ENCODE data around the gene FRMD4B. TPM values are rescaled to one million over a fixed set of nuclear protein-coding genes. Genes with fewer than 3 reads are reported as not detected.

FRMD4B gene
- total and polyA plus RNA-seq, 10 of the 15 experiments (the other 5 are each of a cell fraction or from before 2014, with no cell fraction given), result 3.9 to 11.4 (median 8.0) TPM

DNA sequence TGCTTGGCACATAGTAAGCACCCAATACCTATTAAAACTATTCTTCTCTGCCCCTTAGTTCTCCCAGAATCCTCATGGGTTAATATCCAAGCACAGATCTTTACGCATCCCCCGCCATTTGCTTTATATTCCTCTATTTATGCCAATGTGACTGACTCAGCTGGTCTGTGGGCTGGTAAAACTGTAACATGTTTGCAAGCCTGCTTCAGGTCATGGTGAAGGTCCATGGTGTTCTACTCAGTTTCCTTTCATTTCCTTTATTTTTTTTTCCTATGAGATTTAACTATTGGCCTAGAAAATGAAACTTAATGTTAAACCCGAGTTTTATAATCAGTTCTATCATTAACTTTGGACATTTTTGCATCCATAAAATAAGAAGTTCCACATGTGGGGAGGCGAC is 47.0 kb downstream of the FRMD4B start:
- in situ Hi-C loops (cut with MboI), result no loop called here
- no peak for ATAC-seq
- no peaks in the 10 kb centered on the region; the same call in 2 of the 3 replicates for H3K9me3 ChIP-seq (replicated peaks; ENCODE audit: control insufficient read depth, insufficient read depth, low read length)
- no peaks in the 10 kb centered on the region for H3K27me3 ChIP-seq (replicated peaks in 1 of 2; ENCODE audit: control insufficient read depth in 2 of 2, insufficient read depth in 2 of 2, low read length in 1 of 2)
- H4K20me1 ChIP-seq (ENCODE audit: control insufficient read depth, insufficient read depth), result no peaks in the 10 kb centered on the region
- no peak overlapping the region for H3K4me2 ChIP-seq (ENCODE audit: control insufficient read depth, insufficient read depth)
- no peak for DNase-seq (ENCODE audit: low read depth, low spot score)
- TF ChIP-seq, protein P1, sequence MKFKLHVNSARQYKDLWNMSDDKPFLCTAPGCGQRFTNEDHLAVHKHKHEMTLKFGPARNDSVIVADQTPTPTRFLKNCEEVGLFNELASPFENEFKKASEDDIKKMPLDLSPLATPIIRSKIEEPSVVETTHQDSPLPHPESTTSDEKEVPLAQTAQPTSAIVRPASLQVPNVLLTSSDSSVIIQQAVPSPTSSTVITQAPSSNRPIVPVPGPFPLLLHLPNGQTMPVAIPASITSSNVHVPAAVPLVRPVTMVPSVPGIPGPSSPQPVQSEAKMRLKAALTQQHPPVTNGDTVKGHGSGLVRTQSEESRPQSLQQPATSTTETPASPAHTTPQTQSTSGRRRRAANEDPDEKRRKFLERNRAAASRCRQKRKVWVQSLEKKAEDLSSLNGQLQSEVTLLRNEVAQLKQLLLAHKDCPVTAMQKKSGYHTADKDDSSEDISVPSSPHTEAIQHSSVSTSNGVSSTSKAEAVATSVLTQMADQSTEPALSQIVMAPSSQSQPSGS (IDR thresholded peaks at IDR 0.05; ENCODE audit: low read length), result no peak
- TF ChIP-seq RCOR1 (conservative IDR thresholded peaks at IDR 0.05; ENCODE audit: low read depth, low read length), result no peak
- no peak for TF ChIP-seq RAD51 (IDR thresholded peaks at IDR 0.05)
- TF ChIP-seq, protein P2, sequence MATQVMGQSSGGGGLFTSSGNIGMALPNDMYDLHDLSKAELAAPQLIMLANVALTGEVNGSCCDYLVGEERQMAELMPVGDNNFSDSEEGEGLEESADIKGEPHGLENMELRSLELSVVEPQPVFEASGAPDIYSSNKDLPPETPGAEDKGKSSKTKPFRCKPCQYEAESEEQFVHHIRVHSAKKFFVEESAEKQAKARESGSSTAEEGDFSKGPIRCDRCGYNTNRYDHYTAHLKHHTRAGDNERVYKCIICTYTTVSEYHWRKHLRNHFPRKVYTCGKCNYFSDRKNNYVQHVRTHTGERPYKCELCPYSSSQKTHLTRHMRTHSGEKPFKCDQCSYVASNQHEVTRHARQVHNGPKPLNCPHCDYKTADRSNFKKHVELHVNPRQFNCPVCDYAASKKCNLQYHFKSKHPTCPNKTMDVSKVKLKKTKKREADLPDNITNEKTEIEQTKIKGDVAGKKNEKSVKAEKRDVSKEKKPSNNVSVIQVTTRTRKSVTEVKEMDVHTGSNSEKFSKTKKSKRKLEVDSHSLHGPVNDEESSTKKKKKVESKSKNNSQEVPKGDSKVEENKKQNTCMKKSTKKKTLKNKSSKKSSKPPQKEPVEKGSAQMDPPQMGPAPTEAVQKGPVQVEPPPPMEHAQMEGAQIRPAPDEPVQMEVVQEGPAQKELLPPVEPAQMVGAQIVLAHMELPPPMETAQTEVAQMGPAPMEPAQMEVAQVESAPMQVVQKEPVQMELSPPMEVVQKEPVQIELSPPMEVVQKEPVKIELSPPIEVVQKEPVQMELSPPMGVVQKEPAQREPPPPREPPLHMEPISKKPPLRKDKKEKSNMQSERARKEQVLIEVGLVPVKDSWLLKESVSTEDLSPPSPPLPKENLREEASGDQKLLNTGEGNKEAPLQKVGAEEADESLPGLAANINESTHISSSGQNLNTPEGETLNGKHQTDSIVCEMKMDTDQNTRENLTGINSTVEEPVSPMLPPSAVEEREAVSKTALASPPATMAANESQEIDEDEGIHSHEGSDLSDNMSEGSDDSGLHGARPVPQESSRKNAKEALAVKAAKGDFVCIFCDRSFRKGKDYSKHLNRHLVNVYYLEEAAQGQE (IDR thresholded peaks at IDR 0.05; ENCODE audit: low read depth, low read length), result no peak
- TF ChIP-seq, protein P3, sequence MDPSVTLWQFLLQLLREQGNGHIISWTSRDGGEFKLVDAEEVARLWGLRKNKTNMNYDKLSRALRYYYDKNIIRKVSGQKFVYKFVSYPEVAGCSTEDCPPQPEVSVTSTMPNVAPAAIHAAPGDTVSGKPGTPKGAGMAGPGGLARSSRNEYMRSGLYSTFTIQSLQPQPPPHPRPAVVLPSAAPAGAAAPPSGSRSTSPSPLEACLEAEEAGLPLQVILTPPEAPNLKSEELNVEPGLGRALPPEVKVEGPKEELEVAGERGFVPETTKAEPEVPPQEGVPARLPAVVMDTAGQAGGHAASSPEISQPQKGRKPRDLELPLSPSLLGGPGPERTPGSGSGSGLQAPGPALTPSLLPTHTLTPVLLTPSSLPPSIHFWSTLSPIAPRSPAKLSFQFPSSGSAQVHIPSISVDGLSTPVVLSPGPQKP (IDR thresholded peaks at IDR 0.05; ENCODE audit: low read depth, low read length), result no peak
- TF ChIP-seq, protein P4, sequence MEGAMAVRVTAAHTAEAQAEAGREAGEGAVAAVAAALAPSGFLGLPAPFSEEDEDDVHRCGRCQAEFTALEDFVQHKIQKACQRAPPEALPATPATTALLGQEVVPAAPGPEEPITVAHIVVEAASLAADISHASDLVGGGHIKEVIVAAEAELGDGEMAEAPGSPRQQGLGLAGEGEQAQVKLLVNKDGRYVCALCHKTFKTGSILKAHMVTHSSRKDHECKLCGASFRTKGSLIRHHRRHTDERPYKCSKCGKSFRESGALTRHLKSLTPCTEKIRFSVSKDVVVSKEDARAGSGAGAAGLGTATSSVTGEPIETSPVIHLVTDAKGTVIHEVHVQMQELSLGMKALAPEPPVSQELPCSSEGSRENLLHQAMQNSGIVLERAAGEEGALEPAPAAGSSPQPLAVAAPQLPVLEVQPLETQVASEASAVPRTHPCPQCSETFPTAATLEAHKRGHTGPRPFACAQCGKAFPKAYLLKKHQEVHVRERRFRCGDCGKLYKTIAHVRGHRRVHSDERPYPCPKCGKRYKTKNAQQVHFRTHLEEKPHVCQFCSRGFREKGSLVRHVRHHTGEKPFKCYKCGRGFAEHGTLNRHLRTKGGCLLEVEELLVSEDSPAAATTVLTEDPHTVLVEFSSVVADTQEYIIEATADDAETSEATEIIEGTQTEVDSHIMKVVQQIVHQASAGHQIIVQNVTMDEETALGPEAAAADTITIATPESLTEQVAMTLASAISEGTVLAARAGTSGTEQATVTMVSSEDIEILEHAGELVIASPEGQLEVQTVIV (IDR thresholded peaks at IDR 0.05; ENCODE audit: borderline replicate concordance, partially characterized antibody), result no peak
- no peak for TF ChIP-seq KDM1A (IDR thresholded peaks at IDR 0.05; ENCODE audit: borderline replicate concordance)
- TF ChIP-seq GATAD2B (conservative IDR thresholded peaks at IDR 0.05; ENCODE audit: low read depth), result no peak
- no peak for TF ChIP-seq NFIC (IDR thresholded peaks at IDR 0.05; ENCODE audit: low read depth, low read length)
- TF ChIP-seq NFYA (IDR thresholded peaks at IDR 0.05; ENCODE audit: borderline replicate concordance, low read depth, low read length), result no peak
- ChIA-PET CTCF (interaction anchor here (0.6 to 1.0 kb wide), 2 partner anchors 13 to 238 kb away, joined by 3 read pairs; no protein-coding TSS in a partner anchor), RAD21 (ENCODE audit: unreplicated experiment) (interaction anchor here (1.3 kb wide), 2 partner anchors 15 to 71 kb away, joined by 3 read pairs; no protein-coding TSS in a partner anchor), SMC1A (ENCODE audit: uncharacterized antibody, unreplicated experiment) (interaction anchor here (0.7 to 1.7 kb wide), 5 partner anchors 9 to 183 kb away, joined by 3 to 9 read pairs (median 3); no protein-coding TSS in a partner anchor), POLR2A (no interaction called here)
- no peaks in the 10 kb centered on the region for H3K4me1 ChIP-seq (ENCODE audit: control insufficient read depth, insufficient read depth, low read length)
- H3K27ac ChIP-seq (ENCODE audit: control insufficient read depth, insufficient read depth), result no peak overlapping the region
- H2AFZ ChIP-seq (ENCODE audit: control insufficient read depth, low read depth, low read length), result no peak overlapping the region
- H3K79me2 ChIP-seq (ENCODE audit: control insufficient read depth, insufficient read depth, low read length), result no peaks in the 10 kb centered on the region
- no TSS peak for BruUV-seq (replicated peaks)
- H3K9ac ChIP-seq (ENCODE audit: control insufficient read depth, insufficient read depth, low read length), result no peak overlapping the region
- WGBS (ENCODE audit: insufficient coverage, insufficient replicate concordance, low lambda C conversion rate, missing lambda C conversion rate), result 61% methylated on average over 4 of the region's 4 CpGs
- no peak overlapping the region for H3K4me3 ChIP-seq
- intact Hi-C loops (cut with micrococcal nuclease; ENCODE audit: unreplicated experiment), result no loop called here
- no peak for FAIRE-seq
- no peaks in the 10 kb centered on the region for H3K36me3 ChIP-seq (ENCODE audit: control insufficient read depth in 2 of 2, insufficient read depth in 2 of 2, low read length in 1 of 2)
